HG02623 (cell line): ENCODE results near the gene SIT1.

ENCODE experiments used
- ATAC-seq: cut with Tn5 transposase; IDR thresholded peaks from one replicate; pipeline ENCODE4 v1.9.1; 2021; ENCODE audit warnings: moderate library complexity; ENCODE audit not compliant: unreplicated experiment

SIT1 gene, protein sequence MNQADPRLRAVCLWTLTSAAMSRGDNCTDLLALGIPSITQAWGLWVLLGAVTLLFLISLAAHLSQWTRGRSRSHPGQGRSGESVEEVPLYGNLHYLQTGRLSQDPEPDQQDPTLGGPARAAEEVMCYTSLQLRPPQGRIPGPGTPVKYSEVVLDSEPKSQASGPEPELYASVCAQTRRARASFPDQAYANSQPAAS

DNA sequence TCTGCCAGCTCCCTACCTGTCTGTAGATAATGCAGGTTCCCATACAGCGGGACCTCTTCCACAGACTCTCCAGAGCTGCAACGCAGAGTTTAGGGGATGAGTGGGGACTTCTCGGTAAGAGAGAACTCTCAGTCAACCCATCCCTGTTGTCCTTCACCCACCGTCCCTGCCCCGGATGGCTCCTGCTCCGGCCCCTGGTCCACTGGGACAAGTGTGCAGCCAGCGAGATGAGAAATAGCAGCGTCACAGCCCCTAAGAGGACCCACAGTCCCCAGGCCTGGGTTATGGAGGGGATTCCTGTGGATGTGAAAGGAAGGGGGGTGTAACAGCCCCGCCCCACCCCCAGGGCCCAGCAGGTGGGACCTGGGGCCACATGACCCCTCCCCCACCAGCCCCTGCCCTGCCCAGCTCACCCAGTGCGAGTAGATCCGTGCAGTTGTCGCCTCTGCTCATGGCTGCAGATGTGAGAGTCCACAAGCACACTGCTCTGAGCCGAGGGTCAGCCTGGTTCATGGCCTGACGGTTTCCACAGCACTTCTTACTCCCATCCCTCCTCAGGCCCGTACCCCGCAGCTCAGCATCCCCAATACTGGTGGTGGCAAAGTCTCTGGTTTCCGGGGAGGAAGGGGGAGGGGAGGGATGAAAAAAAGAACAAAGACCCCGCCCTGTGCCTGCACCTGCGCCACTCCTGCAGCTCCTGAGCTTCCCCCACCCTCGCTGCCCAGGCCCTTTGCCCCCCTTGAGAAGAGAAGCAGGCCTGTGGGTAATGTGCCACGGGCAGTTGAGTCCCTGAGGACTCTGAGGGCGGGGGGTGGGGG lies at the start of gene SIT1:
Gene SIT1 (minus strand): TSS at position 591 of the 818 bp plus-strand sequence. CDS start 78 bp downstream, at position 513.
- ATAC-seq, result no peak

GRCh38 chr9:35700031-35700430 lies 49.3 kb upstream of the SIT1 start:
- ATAC-seq, result no peak

DNA sequence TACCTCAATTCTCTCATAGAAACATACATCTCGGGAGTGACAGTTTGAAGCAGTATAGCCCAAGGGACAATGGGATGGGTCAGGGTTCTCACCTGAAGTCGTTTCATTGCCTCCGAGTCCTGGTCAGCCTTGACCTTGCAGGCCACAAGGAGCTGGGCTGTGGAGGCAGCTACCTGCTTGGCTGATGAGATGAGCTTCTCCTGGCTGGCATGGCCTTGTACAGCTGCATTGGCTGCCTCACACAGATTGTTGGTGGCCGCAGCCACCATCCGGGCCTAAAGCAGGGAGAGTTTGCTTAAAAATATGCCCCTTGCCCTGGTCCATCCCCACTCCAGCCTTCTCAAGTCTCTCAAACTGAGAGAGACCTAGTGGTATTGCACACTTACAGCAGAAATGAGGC lies 47.5 kb upstream of the SIT1 start:
- no peak for ATAC-seq

- no peak for ATAC-seq
Measured at GRCh38 chr9:35697486-35697885, 46.8 kb upstream of the SIT1 start.

- peak; percentile 75 for ATAC-seq
Measured at GRCh38 chr9:35696520-35697215, 45.9 kb upstream of the SIT1 start.

GRCh38 chr9:35695943-35696401 lies 45.2 kb upstream of the SIT1 start:
- no peak for ATAC-seq

DNA sequence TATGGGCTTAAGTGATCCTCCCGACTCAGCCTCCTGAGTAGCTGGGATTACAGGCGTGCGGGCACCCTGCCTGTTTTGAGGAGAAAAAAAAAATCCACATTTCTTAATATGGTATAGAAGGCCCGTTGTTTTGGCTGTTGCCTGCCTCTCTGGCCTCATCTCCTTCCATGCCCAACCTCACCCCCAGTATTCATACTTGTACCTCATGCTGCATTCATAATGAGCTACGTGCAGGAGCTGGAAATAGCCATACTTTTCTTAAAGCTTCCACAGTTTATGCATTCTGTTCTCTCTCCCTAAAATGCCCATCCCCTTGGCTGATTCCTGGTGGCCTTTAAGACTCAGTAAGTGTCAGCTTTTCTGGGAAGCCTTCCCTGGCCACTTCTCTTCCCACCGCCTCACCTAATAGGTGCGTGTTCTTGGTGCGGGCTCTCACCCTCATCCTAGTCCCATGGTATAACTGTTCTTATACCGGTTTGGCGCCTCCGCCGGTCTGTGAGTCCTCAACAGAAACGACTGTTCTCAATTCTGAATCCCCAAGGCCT lies 41.1 kb upstream of the SIT1 start:
- no peak for ATAC-seq

DNA sequence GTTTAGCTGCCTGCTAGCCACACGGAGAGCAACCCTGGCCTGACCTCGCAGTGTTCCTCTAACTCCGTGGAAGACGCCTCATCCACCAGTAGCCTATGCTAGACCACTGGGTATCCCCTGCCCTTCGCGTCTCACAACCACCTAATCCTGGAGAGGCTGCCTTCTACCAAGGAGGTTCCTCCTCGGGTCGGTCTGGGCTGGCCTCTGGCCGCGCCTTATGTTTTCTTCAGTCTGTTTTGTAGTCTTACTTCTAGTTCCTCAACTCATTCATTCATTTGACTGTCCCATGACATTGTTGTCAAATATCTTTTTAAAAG lies 40.6 kb upstream of the SIT1 start:
- no peak for ATAC-seq

DNA sequence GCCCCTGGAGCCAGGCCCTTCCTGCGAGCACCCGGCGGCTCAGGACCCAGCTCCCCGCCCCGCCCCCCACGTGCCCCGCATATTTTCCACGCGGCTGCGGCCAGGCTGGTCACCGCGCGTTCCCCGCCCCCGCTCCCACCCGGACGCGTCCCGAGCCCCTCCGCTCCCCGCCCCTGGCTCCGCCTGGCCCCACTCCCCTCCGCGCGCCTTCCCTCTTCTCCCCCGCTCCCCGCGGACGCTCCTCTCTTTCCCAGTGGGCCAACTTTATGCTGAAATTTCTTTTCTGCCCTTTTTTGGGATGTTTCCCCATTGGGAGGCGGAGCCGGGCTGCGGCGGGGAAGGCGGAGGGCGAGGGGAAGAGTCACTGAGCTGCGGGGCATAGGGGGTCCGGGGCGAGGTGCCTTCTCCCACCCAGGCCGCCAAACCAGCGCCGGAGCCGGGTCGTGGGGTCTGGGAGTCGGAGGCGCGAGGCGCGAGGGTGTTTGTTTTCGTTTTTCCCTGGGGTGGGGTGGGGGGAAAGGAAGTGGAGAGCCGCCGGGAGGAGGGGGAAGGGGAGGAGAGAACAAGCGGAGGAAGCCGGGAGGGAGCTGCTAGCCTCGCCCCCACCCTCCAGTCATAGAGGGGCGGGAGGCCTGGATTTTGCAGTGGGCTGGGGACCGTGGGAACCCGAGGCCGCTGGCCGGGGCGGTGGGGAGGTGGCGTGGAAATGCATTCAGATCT lies 40.0 kb upstream of the SIT1 start:
- ATAC-seq, result no peak

GRCh38 chr9:35690294-35690613 lies 39.5 kb upstream of the SIT1 start:
- no peak for ATAC-seq

- no peak for ATAC-seq
Measured at GRCh38 chr9:35689542-35690293, 39.0 kb upstream of the SIT1 start, which contains the start of gene TPM2. Gene TPM2, minus strand, starts transcription at chr9:35689925. Its CDS starts 108 bp downstream, at chr9:35689817.

DNA sequence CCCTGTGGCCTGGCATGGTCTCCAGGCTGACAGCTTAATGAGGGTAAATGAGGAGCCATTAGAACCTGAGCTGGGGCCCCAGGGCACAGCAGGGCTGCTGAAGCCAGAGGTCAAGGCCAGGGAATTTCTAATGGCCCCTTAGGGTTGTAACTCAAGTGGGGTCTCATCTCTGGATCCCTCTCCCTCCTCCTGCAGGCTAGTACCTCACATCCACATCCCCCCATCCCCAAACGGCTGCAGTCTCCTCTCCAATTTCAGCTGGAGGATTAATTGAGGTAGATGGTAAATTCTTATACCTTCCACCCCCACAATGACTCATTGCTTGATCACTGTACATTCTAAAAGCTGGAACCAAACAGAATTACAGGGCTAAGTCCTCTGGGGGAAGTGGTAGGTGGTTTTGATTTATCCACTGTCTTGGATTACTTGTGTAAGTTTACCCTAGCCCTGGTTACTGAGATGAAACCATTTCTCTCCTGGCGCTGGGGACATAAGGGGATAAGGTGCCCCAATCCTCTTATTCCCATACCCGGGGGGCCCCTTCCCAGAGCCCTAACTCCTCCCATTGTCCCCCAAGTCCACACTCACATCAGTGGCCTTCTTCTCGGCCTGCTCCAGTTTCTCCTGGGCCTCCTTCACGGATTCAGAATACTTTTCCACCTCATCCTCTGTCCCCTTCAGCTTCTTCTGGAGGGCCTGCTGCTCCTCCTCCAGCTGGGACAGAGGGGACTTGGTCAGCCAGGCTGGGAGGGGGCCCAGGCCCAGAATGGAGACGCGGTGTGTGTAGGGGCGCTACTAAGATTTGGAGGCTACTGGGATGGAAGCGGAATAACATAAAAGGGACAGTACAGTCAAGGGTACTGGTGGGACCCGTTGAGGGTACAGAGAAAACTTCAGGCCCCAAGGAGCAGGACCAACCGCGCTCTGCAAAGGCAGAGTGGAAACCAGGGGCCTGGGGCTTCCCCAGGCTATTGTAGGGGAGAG lies 38.1 kb upstream of the SIT1 start:
- no peak for ATAC-seq

DNA sequence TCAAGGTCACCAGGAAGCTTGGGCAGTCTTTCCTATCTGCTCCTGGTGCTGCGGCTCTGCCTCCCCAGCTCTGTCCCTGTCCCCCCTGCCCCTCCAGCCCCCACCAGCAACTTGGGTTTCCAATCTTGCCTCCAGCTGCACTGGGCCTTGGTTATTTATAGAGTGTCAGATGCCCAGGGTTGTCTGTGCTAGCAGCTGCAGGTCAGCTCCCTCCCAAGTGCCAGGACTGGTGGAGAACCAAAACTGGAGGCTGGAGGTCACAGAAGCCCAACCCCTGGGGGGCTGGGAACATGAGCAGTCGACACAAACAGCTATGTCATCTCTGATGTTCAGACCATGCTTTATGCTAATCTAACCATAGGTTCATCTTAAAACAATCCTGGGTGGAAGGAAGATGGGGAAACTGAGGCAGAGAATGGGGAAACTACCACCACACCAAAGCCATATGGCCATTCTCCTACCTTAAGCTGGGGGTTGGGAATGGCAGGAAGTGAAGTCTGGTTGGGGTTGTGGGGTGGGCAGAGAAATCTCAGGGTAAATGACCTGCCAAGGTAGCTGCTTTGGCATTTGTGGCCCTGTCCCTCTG lies 37.3 kb upstream of the SIT1 start:
- no peak for ATAC-seq

DNA sequence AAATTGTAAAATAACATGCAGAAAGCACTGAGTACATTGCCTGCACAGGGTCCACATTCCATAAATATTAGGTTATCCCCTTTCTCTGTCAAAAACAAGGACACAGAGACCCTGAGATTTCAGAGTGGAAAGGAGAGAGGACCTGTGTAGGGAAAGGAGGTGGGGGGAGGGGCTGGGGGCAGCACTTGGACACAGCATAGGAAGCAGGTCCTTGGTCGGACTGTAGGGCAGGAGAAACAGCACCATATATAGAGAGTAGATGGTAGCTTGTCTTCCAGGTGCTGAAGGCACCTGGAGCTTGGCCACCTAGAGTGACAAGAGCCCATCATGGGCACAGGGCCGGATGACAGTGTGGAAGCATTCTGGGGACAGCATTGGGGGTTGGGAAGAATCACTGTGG lies 36.6 kb upstream of the SIT1 start:
- ATAC-seq, result no peak

DNA sequence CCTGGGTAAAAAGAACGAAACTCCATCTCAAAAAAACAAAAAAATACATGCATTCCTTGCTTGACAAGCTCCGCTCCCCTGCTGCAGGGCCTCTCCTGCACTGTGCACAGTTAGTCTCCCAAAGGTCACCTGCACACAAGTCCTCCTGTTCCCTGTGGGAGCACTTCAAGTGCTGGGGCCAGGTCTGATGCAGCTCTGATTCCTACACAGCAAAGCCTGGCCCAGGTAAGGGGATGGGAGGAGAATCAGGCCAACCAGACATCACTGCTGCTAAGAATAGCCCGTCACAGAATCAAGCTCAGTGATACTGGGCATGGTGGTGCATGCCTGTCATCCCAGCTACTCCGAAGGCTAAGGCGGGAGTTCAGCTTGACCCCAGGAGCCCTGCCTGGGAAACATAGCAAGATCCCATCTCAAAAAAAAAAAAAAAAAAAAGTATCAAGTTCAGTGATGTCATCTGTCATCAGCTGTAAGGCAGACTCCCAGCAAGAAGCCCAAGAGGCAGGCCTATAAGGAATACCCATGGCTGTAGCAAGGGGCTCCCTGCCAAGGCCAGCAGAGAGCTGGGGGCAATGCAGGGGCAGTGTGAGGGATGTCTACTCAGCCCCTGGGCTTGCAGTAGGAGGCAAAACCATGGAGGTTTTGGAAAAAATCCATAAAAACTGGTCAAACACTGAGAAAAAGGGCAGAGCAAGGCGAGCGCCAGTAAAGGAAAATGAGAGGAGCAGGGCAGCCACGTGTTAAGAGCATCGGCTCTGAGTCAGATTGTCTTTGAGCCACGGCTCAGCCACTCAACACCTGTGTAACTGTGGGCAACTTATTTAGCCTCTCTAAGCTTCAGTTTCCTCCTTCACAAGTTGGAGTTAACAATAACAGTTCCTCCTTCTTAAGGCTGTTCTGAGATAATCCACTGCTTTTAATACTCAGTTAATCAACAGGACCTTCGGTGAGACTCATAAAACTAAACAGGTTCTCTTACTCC lies 35.8 kb upstream of the SIT1 start:
- no peak for ATAC-seq

DNA sequence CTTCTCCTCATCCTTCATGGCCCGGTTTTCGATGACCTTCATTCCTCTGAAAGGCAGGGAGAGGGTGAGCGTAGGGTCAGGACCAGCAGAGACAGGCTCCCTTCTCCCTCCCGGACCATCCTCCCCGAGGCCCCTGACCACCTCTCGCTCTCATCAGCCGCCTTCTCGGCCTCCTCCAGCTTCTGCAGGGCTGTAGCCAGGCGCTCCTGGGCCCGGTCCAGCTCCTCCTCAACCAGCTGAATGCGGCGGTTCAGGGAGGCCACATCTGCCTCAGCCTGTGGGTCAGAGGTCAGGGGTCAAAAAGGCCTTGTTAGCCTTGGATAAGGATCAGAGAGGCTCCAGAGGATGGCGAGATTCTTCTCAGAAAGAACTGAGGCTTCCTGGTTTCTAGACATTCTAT lies 34.8 kb upstream of the SIT1 start:
- ATAC-seq, result no peak

- ATAC-seq, result no peak
Measured at GRCh38 chr9:35684921-35685320, 34.2 kb upstream of the SIT1 start.

GRCh38 chr9:35683323-35683722 lies 32.6 kb upstream of the SIT1 start:
- ATAC-seq, result no peak
